ENCODE data around the gene RBM44.
"Not testable (repeated sequence)": the region's sequence is repeated elsewhere in the genome, so short reads cannot be mapped to it uniquely, and the experiment has no call there.

The RBM44 gene

GRCh38 chr2:237798236-237799059 is at the start of gene RBM44:
TSS of gene RBM44 (plus strand) at chr2:237798779. CDS start at chr2:237813610, 14,831 bp downstream.
- no peak within 1 kb of the TSS for H3K4me3 ChIP-seq (ENCODE audit: low read depth, low read length)

GRCh38 chr2:237749002-237749401 is 49.6 kb upstream of the RBM44 start:
- H3K4me3 ChIP-seq (ENCODE audit: low read depth, low read length), result no peak overlapping the region

GRCh38 chr2:237749961-237750360 is 48.6 kb upstream of the RBM44 start:
- H3K4me3 ChIP-seq (ENCODE audit: low read depth, low read length), result no peak overlapping the region

GRCh38 chr2:237750441-237750840 is 48.1 kb upstream of the RBM44 start:
- not testable (repeated sequence) for H3K4me3 ChIP-seq (ENCODE audit: low read depth, low read length)

GRCh38 chr2:237752761-237753165 is 45.8 kb upstream of the RBM44 start:
- no peak overlapping the region for H3K4me3 ChIP-seq (ENCODE audit: low read depth, low read length)

GRCh38 chr2:237754182-237754581 is 44.4 kb upstream of the RBM44 start:
- no peak overlapping the region for H3K4me3 ChIP-seq (ENCODE audit: low read depth, low read length)

GRCh38 chr2:237754626-237755248 is 43.8 kb upstream of the RBM44 start:
- no peak overlapping the region for H3K4me3 ChIP-seq (ENCODE audit: low read depth, low read length)

GRCh38 chr2:237757616-237758015 is 41.0 kb upstream of the RBM44 start:
- no peak overlapping the region for H3K4me3 ChIP-seq (ENCODE audit: low read depth, low read length)

- H3K4me3 ChIP-seq (ENCODE audit: low read depth, low read length), result no peak overlapping the region
Measured at GRCh38 chr2:237758185-237758584, 40.4 kb upstream of the RBM44 start.

- no peak overlapping the region for H3K4me3 ChIP-seq (ENCODE audit: low read depth, low read length)
Measured at GRCh38 chr2:237759176-237759575, 39.4 kb upstream of the RBM44 start.

- H3K4me3 ChIP-seq (ENCODE audit: low read depth, low read length), result no peak overlapping the region
Measured at GRCh38 chr2:237760506-237761502, 37.8 kb upstream of the RBM44 start.

- not testable (repeated sequence) for H3K4me3 ChIP-seq (ENCODE audit: low read depth, low read length)
Measured at GRCh38 chr2:237762291-237763182, 36.0 kb upstream of the RBM44 start.

- no peak overlapping the region for H3K4me3 ChIP-seq (ENCODE audit: low read depth, low read length)
Measured at GRCh38 chr2:237763812-237764211, 34.8 kb upstream of the RBM44 start.

GRCh38 chr2:237765122-237765521 is 33.5 kb upstream of the RBM44 start:
- not testable (repeated sequence) for H3K4me3 ChIP-seq (ENCODE audit: low read depth, low read length)

GRCh38 chr2:237765875-237766274 is 32.7 kb upstream of the RBM44 start:
- H3K4me3 ChIP-seq (ENCODE audit: low read depth, low read length), result no peak overlapping the region

- no peak overlapping the region for H3K4me3 ChIP-seq (ENCODE audit: low read depth, low read length)
Measured at GRCh38 chr2:237766340-237766739, 32.2 kb upstream of the RBM44 start.

- H3K4me3 ChIP-seq (ENCODE audit: low read depth, low read length), result no peak overlapping the region
Measured at GRCh38 chr2:237772513-237772912, 26.1 kb upstream of the RBM44 start.

- H3K4me3 ChIP-seq (ENCODE audit: low read depth, low read length), result no peak overlapping the region
Measured at GRCh38 chr2:237773826-237774225, 24.8 kb upstream of the RBM44 start.

- H3K4me3 ChIP-seq (ENCODE audit: low read depth, low read length), result no peak overlapping the region
Measured at GRCh38 chr2:237774811-237775553, 23.6 kb upstream of the RBM44 start.

Measured in iPS-11a (cell line).